ENCODE measurements around the gene HIPK2. TPM values are rescaled to one million over a fixed set of nuclear protein-coding genes. Genes with fewer than 3 reads are reported as not detected.

The HIPK2 gene
- total and polyA plus RNA-seq, 2 experiments from 2014 or later, result 7.3 to 16.9 TPM

DNA sequence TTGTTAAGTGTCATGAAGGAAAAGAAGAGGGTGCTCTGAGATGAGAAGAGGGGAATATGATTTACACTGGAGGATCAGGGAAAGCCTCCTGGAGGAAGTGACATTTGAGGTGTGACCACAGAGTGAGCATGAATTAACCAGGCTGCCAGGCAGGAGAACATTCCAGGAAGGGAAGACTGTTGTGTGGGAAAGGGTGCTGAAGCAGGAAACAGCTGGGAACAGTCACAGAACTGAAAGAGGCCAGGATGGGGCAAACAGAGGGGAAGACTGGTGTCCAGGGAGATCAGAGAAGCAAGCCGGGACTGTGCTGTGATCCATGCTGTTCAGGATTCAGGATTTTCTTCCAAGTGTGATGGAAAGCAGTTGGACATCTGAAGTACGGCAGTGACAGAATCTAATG lies 14.9 kb downstream of the HIPK2 start:
- Histone ChIP-seq H3F3A (replicated peaks; ENCODE audit: low read depth) (no peaks in the 10 kb centered on the region), H3K4me3 (no peak overlapping the region), H2AFZ (no peak overlapping the region), H3K27ac (ENCODE audit: low read depth) (no peak overlapping the region), H3K36me3 (ENCODE audit: insufficient read depth) (no peaks in the 10 kb centered on the region; the same call in 1 of the 2 replicates), H3K4me2 (no peak overlapping the region), H3K9me2 (ENCODE audit: insufficient read depth) (no peaks in the 10 kb centered on the region; the same call in 1 of the 2 replicates), H3K79me2 (replicated peaks; ENCODE audit: insufficient read depth) (peaks cover 50% of the 10 kb centered on the region), H3K27me3 (ENCODE audit: insufficient read depth) (no peaks in the 10 kb centered on the region), H3K4me1 (ENCODE audit: insufficient read depth) (peaks cover 4% of the 10 kb centered on the region; the same call in 1 of the 2 replicates), H4K20me1 (replicated peaks; ENCODE audit: insufficient read depth) (no peaks in the 10 kb centered on the region)
- Mint-ChIP-seq H3K27ac (no peak overlapping the region; the same call in 1 of the 2 replicates), H3K9me3 (no peaks in the 10 kb centered on the region), H3K4me1 (peaks cover 15% of the 10 kb centered on the region), H3K4me3 (no peak overlapping the region), H3K27me3 (ENCODE audit: insufficient read depth, low read depth, poor library complexity) (no peaks in the 10 kb centered on the region), H3K36me3 (ENCODE audit: low read depth) (no peaks in the 10 kb centered on the region)
- ATAC-seq (no peak), DNase-seq (ENCODE audit: low spot score) (no peak)
- TF ChIP-seq, protein P1, sequence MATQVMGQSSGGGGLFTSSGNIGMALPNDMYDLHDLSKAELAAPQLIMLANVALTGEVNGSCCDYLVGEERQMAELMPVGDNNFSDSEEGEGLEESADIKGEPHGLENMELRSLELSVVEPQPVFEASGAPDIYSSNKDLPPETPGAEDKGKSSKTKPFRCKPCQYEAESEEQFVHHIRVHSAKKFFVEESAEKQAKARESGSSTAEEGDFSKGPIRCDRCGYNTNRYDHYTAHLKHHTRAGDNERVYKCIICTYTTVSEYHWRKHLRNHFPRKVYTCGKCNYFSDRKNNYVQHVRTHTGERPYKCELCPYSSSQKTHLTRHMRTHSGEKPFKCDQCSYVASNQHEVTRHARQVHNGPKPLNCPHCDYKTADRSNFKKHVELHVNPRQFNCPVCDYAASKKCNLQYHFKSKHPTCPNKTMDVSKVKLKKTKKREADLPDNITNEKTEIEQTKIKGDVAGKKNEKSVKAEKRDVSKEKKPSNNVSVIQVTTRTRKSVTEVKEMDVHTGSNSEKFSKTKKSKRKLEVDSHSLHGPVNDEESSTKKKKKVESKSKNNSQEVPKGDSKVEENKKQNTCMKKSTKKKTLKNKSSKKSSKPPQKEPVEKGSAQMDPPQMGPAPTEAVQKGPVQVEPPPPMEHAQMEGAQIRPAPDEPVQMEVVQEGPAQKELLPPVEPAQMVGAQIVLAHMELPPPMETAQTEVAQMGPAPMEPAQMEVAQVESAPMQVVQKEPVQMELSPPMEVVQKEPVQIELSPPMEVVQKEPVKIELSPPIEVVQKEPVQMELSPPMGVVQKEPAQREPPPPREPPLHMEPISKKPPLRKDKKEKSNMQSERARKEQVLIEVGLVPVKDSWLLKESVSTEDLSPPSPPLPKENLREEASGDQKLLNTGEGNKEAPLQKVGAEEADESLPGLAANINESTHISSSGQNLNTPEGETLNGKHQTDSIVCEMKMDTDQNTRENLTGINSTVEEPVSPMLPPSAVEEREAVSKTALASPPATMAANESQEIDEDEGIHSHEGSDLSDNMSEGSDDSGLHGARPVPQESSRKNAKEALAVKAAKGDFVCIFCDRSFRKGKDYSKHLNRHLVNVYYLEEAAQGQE (IDR thresholded peaks at IDR 0.05; ENCODE audit: unreplicated experiment), result no peak

DNA sequence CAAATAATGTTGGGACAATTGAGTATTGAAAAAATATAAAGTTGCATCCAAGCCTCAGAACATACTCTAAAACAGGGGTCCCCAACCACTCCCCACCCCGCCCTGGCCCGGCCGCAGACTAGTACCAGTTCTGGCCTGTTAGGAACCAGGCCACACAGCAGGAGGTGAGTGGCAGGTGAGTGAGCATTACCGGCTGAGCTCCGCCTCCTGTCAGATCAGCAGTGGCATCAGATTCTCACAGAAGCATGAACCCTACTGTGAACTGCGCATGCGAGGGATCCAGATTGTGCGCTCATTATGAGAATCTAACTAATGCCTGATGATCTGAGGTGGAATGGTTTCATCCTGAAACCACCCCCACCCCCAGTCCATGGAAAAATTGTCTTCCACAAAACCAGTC lies 19.4 kb downstream of the HIPK2 start:
- ATAC-seq (no peak; the same call in 1 of the 3 replicates), DNase-seq (ENCODE audit: low spot score) (no peak)
- no peaks in the 10 kb centered on the region for H3K9me3 Mint-ChIP-seq
- Histone ChIP-seq H3K4me2 (no peak overlapping the region), H3K79me2 (replicated peaks; ENCODE audit: insufficient read depth) (peaks cover 56% of the 10 kb centered on the region), H3F3A (replicated peaks; ENCODE audit: low read depth) (no peaks in the 10 kb centered on the region), H2AFZ (no peak overlapping the region), H3K27ac (ENCODE audit: low read depth) (no peak overlapping the region), H3K27me3 (ENCODE audit: insufficient read depth) (no peaks in the 10 kb centered on the region), H3K4me3 (no peak overlapping the region), H3K36me3 (ENCODE audit: insufficient read depth) (no peaks in the 10 kb centered on the region), H3K9me2 (ENCODE audit: insufficient read depth) (peaks cover 4% of the 10 kb centered on the region; the same call in 1 of the 2 replicates), H4K20me1 (replicated peaks; ENCODE audit: insufficient read depth) (no peaks in the 10 kb centered on the region), H3K4me1 (ENCODE audit: insufficient read depth) (peaks cover 4% of the 10 kb centered on the region; the same call in 1 of the 2 replicates)
- no peak overlapping the region for H3K4me3 Mint-ChIP-seq
- peaks cover 10% of the 10 kb centered on the region for H3K4me1 Mint-ChIP-seq
- no peaks in the 10 kb centered on the region for H3K36me3 Mint-ChIP-seq (ENCODE audit: low read depth)
- no peak overlapping the region for H3K27ac Mint-ChIP-seq
- H3K27me3 Mint-ChIP-seq (ENCODE audit: insufficient read depth, low read depth, poor library complexity), result no peaks in the 10 kb centered on the region
- TF ChIP-seq ETS1 (IDR thresholded peaks at IDR 0.05), result no peak
- TF ChIP-seq CREB1 (CRISPR knock-in tag; IDR thresholded peaks at IDR 0.05; ENCODE audit: low read depth), result no peak
- TF ChIP-seq EZH2phosphoT487 (IDR thresholded peaks at IDR 0.05; ENCODE audit: unreplicated experiment), result no peak
- TF ChIP-seq, protein P2, sequence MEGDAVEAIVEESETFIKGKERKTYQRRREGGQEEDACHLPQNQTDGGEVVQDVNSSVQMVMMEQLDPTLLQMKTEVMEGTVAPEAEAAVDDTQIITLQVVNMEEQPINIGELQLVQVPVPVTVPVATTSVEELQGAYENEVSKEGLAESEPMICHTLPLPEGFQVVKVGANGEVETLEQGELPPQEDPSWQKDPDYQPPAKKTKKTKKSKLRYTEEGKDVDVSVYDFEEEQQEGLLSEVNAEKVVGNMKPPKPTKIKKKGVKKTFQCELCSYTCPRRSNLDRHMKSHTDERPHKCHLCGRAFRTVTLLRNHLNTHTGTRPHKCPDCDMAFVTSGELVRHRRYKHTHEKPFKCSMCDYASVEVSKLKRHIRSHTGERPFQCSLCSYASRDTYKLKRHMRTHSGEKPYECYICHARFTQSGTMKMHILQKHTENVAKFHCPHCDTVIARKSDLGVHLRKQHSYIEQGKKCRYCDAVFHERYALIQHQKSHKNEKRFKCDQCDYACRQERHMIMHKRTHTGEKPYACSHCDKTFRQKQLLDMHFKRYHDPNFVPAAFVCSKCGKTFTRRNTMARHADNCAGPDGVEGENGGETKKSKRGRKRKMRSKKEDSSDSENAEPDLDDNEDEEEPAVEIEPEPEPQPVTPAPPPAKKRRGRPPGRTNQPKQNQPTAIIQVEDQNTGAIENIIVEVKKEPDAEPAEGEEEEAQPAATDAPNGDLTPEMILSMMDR (conservative IDR thresholded peaks at IDR 0.05; ENCODE audit: low read depth in 2 of 2), result no peak
- TF ChIP-seq, protein P1 (IDR thresholded peaks at IDR 0.05; ENCODE audit: unreplicated experiment), result no peak
- TF ChIP-seq EZH2 (IDR thresholded peaks at IDR 0.05; ENCODE audit: low read depth, unreplicated experiment), result no peak
- TF ChIP-seq POLR2AphosphoS5 (IDR thresholded peaks at IDR 0.05; ENCODE audit: low read depth), result no peak
- no peak for TF ChIP-seq STAT1 (IDR thresholded peaks at IDR 0.05; ENCODE audit: unreplicated experiment)
- no peak for TF ChIP-seq JUNB (IDR thresholded peaks at IDR 0.05; ENCODE audit: unreplicated experiment)

All from GM23338 (cell line).